Esophagus muscularis mucosa (tissue), 3 donors: Measurements from ENCODE around the gene MYPN.

ENCODE experiments used
- POLR2A ChIP-seq: fragments of 450-650 bp; IDR thresholded peaks from one replicate; pipeline ENCODE4 v1.6.1; 2017; ENCODE audit warnings: antibody characterized with exemption, moderate library complexity, mild to moderate bottlenecking, low read depth
- POLR2AphosphoS5 ChIP-seq, 2 donors: sonication (generic); formaldehyde crosslinking; IDR thresholded peaks; one replicate each; pipeline ENCODE4 v1.6.1; 2017; ENCODE audit warnings: antibody characterized with exemption in 2 of 2
- TF ChIP-seq, protein P1 (sequence below), 3 experiments: fragments of 200-600 bp in 2 of 3; fragments of 450-650 bp in 1 of 3; sonication (generic) in 2 of 3; IDR thresholded peaks; one replicate each; pipeline ENCODE4 v1.5.1; 2017 to 2019; ENCODE audit warnings: antibody characterized with exemption in 3 of 3, mild to moderate bottlenecking in 2 of 3, moderate library complexity in 1 of 3

DNA sequence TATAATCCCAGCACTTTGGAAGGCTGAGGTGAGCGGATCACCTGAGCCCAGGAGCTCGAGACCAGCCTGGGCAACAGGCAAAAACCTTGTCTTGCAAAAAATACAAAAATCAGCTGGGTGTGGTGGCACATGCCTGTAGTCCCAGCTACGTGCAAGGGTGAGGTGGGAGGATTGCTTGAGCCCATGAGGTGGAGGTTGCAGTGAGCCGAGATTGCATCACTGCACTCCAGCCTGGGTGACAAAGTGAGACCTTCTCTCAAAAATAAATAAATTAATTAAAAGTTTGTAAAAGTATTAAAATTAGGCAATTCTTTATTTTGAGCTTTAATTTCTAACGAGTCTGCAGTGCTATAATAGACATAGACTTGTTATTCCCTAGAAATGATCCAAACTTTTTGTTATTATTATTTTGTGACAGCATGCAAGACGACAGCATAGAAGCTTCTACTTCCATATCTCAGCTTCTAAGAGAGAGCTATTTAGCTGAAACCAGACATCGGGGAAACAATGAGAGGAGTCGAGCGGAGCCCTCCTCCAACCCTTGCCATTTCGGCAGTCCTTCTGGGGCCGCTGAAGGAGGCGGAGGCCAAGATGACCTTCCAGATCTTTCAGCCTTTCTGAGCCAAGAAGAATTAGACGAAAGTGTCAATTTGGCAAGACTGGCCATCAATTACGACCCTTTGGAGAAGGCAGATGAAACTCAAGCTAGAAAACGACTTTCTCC, 11.9 kb downstream of the MYPN start:
- TF ChIP-seq, protein P1, sequence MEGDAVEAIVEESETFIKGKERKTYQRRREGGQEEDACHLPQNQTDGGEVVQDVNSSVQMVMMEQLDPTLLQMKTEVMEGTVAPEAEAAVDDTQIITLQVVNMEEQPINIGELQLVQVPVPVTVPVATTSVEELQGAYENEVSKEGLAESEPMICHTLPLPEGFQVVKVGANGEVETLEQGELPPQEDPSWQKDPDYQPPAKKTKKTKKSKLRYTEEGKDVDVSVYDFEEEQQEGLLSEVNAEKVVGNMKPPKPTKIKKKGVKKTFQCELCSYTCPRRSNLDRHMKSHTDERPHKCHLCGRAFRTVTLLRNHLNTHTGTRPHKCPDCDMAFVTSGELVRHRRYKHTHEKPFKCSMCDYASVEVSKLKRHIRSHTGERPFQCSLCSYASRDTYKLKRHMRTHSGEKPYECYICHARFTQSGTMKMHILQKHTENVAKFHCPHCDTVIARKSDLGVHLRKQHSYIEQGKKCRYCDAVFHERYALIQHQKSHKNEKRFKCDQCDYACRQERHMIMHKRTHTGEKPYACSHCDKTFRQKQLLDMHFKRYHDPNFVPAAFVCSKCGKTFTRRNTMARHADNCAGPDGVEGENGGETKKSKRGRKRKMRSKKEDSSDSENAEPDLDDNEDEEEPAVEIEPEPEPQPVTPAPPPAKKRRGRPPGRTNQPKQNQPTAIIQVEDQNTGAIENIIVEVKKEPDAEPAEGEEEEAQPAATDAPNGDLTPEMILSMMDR (IDR thresholded peaks at IDR 0.05) = no peak
- TF ChIP-seq POLR2A (no peak), POLR2AphosphoS5 (IDR thresholded peaks at IDR 0.05) (no peak)
